Activated T-helper 17 cell treated with anti-CD3 and anti-CD28 coated beads, Interleukin-2, amount 50 U/mL, for 72 hours (primary cell): ENCODE measurements around the gene CAVIN2. TPM values are rescaled to one million over a fixed set of nuclear protein-coding genes. Genes with fewer than 3 reads are reported as not detected.

Source experiments
- ATAC-seq: fragments of 150-1000 bp; cut with Tn5 transposase; replicated peaks from 2 replicates; pipeline ENCODE4 v1.10.0; 2021; ENCODE audit warnings: mild to moderate bottlenecking, moderate library complexity
- H3K27ac Mint-ChIP-seq: one replicate; pipeline ENCODE4 v1.8.0; 2022; ENCODE audit warnings: mixed read lengths
- H3K27me3 Mint-ChIP-seq: one replicate; pipeline ENCODE4 v1.8.0; 2022; ENCODE audit warnings: mixed read lengths
- H3K36me3 Mint-ChIP-seq: one replicate; pipeline ENCODE4 v1.8.0; 2022; ENCODE audit warnings: low read depth, mild to moderate bottlenecking, mixed read lengths
- H3K4me1 Mint-ChIP-seq: one replicate; pipeline ENCODE4 v1.8.0; 2022; ENCODE audit warnings: mixed read lengths
- H3K4me3 Mint-ChIP-seq: one replicate; pipeline ENCODE4 v1.8.0; 2022; ENCODE audit warnings: mild to moderate bottlenecking, mixed read lengths
- H3K9me3 Mint-ChIP-seq: one replicate; pipeline ENCODE4 v1.8.0; 2022; ENCODE audit warnings: mixed read lengths
- total RNA-seq, 2 donors: library from RNA; stranded (reverse); gene quantifications; one replicate each; pipeline ENCODE4 v1.2.3, GENCODE V29; 2022

The CAVIN2 gene
- total RNA-seq, 2 donors from 2014 or later = 0.15 TPM; not detected in 1

GRCh38 chr2:191856111-191856876 lies 9.4 kb upstream of the CAVIN2 start:
- H3K27ac Mint-ChIP-seq = no peak overlapping the region
- H3K27me3 Mint-ChIP-seq = peaks cover 14% of the 10 kb centered on the region
- no peak for ATAC-seq
- H3K4me1 Mint-ChIP-seq = no peaks in the 10 kb centered on the region
- H3K9me3 Mint-ChIP-seq = no peaks in the 10 kb centered on the region
- no peak overlapping the region for H3K4me3 Mint-ChIP-seq
- H3K36me3 Mint-ChIP-seq = no peaks in the 10 kb centered on the region

GRCh38 chr2:191855382-191855781 lies 8.5 kb upstream of the CAVIN2 start:
- no peak overlapping the region for H3K27ac Mint-ChIP-seq
- H3K4me3 Mint-ChIP-seq = no peak overlapping the region
- no peaks in the 10 kb centered on the region for H3K36me3 Mint-ChIP-seq
- no peaks in the 10 kb centered on the region for H3K9me3 Mint-ChIP-seq
- H3K27me3 Mint-ChIP-seq = peaks cover 14% of the 10 kb centered on the region
- no peaks in the 10 kb centered on the region for H3K4me1 Mint-ChIP-seq
- no peak for ATAC-seq

GRCh38 chr2:191854382-191855372 lies 7.8 kb upstream of the CAVIN2 start:
- no peak overlapping the region for H3K4me3 Mint-ChIP-seq
- no peaks in the 10 kb centered on the region for H3K4me1 Mint-ChIP-seq
- H3K27ac Mint-ChIP-seq = no peak overlapping the region
- no peak for ATAC-seq
- no peaks in the 10 kb centered on the region for H3K9me3 Mint-ChIP-seq
- peaks cover 19% of the 10 kb centered on the region for H3K27me3 Mint-ChIP-seq
- no peaks in the 10 kb centered on the region for H3K36me3 Mint-ChIP-seq

- H3K36me3 Mint-ChIP-seq = no peaks in the 10 kb centered on the region
- H3K4me1 Mint-ChIP-seq = no peaks in the 10 kb centered on the region
- no peak for ATAC-seq
- H3K27ac Mint-ChIP-seq = no peak overlapping the region
- H3K27me3 Mint-ChIP-seq = peaks cover 19% of the 10 kb centered on the region
- no peak overlapping the region for H3K4me3 Mint-ChIP-seq
- no peaks in the 10 kb centered on the region for H3K9me3 Mint-ChIP-seq
Measured at GRCh38 chr2:191853843-191854242, 7.0 kb upstream of the CAVIN2 start.

GRCh38 chr2:191851158-191851557 lies 4.3 kb upstream of the CAVIN2 start:
- H3K27me3 Mint-ChIP-seq = peaks cover 32% of the 10 kb centered on the region
- no peaks in the 10 kb centered on the region for H3K36me3 Mint-ChIP-seq
- no peaks in the 10 kb centered on the region for H3K9me3 Mint-ChIP-seq
- H3K27ac Mint-ChIP-seq = no peak overlapping the region
- no peak for ATAC-seq
- no peak overlapping the region for H3K4me3 Mint-ChIP-seq
- no peaks in the 10 kb centered on the region for H3K4me1 Mint-ChIP-seq

GRCh38 chr2:191848771-191849767 lies 2.2 kb upstream of the CAVIN2 start:
- no peaks in the 10 kb centered on the region for H3K4me1 Mint-ChIP-seq
- no peaks in the 10 kb centered on the region for H3K36me3 Mint-ChIP-seq
- peaks cover 38% of the 10 kb centered on the region for H3K27me3 Mint-ChIP-seq
- no peak for ATAC-seq
- H3K9me3 Mint-ChIP-seq = no peaks in the 10 kb centered on the region
- no peak overlapping the region for H3K27ac Mint-ChIP-seq
- H3K4me3 Mint-ChIP-seq = no peak overlapping the region

- no peaks in the 10 kb centered on the region for H3K9me3 Mint-ChIP-seq
- H3K27ac Mint-ChIP-seq = no peak overlapping the region
- no peaks in the 10 kb centered on the region for H3K4me1 Mint-ChIP-seq
- no peaks in the 10 kb centered on the region for H3K36me3 Mint-ChIP-seq
- peaks cover 40% of the 10 kb centered on the region for H3K27me3 Mint-ChIP-seq
- H3K4me3 Mint-ChIP-seq = no peak overlapping the region
- ATAC-seq = no peak
Measured at GRCh38 chr2:191847764-191848163, 876 bp upstream of the CAVIN2 start.

- Mint-ChIP-seq H3K4me3 (no peak overlapping the region), H3K27me3 (peaks cover 40% of the 10 kb centered on the region), H3K27ac (no peak overlapping the region), H3K36me3 (no peaks in the 10 kb centered on the region), H3K9me3 (no peaks in the 10 kb centered on the region), H3K4me1 (no peaks in the 10 kb centered on the region)
- no peak for ATAC-seq
Measured at GRCh38 chr2:191845876-191846514, 893 bp downstream of the CAVIN2 start.

- H3K27me3 Mint-ChIP-seq = peaks cover 38% of the 10 kb centered on the region
- no peaks in the 10 kb centered on the region for H3K4me1 Mint-ChIP-seq
- H3K9me3 Mint-ChIP-seq = no peaks in the 10 kb centered on the region
- H3K4me3 Mint-ChIP-seq = no peak overlapping the region
- no peaks in the 10 kb centered on the region for H3K36me3 Mint-ChIP-seq
- ATAC-seq = no peak
- no peak overlapping the region for H3K27ac Mint-ChIP-seq
Measured at GRCh38 chr2:191845248-191845715, 1.6 kb downstream of the CAVIN2 start.

- ATAC-seq = no peak
- Mint-ChIP-seq H3K9me3 (no peaks in the 10 kb centered on the region), H3K27ac (no peak overlapping the region), H3K4me3 (no peak overlapping the region), H3K27me3 (peaks cover 37% of the 10 kb centered on the region), H3K4me1 (no peaks in the 10 kb centered on the region), H3K36me3 (no peaks in the 10 kb centered on the region)
Measured at GRCh38 chr2:191844706-191845105, 2.2 kb downstream of the CAVIN2 start.

- H3K4me1 Mint-ChIP-seq = no peaks in the 10 kb centered on the region
- H3K27ac Mint-ChIP-seq = no peak overlapping the region
- H3K9me3 Mint-ChIP-seq = no peaks in the 10 kb centered on the region
- peaks cover 23% of the 10 kb centered on the region for H3K27me3 Mint-ChIP-seq
- no peaks in the 10 kb centered on the region for H3K36me3 Mint-ChIP-seq
- H3K4me3 Mint-ChIP-seq = no peak overlapping the region
- ATAC-seq = no peak
Measured at GRCh38 chr2:191840921-191841320, 6.0 kb downstream of the CAVIN2 start.

- H3K36me3 Mint-ChIP-seq = no peaks in the 10 kb centered on the region
- H3K4me1 Mint-ChIP-seq = no peaks in the 10 kb centered on the region
- ATAC-seq = no peak
- H3K9me3 Mint-ChIP-seq = no peaks in the 10 kb centered on the region
- no peak overlapping the region for H3K27ac Mint-ChIP-seq
- peaks cover 23% of the 10 kb centered on the region for H3K27me3 Mint-ChIP-seq
- no peak overlapping the region for H3K4me3 Mint-ChIP-seq
Measured at GRCh38 chr2:191839918-191840804, 6.7 kb downstream of the CAVIN2 start.

- Mint-ChIP-seq H3K27ac (no peak overlapping the region), H3K9me3 (no peaks in the 10 kb centered on the region), H3K4me1 (no peaks in the 10 kb centered on the region), H3K36me3 (no peaks in the 10 kb centered on the region), H3K4me3 (no peak overlapping the region), H3K27me3 (peaks cover 13% of the 10 kb centered on the region)
- no peak for ATAC-seq
Measured at GRCh38 chr2:191838526-191838925, 8.4 kb downstream of the CAVIN2 start.
